ENCODE results near the gene GSTA4. TPM values are rescaled to one million over a fixed set of nuclear protein-coding genes. Genes with fewer than 3 reads are reported as not detected.

GSTA4 gene
- total and polyA plus RNA-seq, 2 of the 13 experiments (the other 11 are each of a cell fraction or from before 2014, with no cell fraction given): 34.1 to 53.6 TPM

DNA sequence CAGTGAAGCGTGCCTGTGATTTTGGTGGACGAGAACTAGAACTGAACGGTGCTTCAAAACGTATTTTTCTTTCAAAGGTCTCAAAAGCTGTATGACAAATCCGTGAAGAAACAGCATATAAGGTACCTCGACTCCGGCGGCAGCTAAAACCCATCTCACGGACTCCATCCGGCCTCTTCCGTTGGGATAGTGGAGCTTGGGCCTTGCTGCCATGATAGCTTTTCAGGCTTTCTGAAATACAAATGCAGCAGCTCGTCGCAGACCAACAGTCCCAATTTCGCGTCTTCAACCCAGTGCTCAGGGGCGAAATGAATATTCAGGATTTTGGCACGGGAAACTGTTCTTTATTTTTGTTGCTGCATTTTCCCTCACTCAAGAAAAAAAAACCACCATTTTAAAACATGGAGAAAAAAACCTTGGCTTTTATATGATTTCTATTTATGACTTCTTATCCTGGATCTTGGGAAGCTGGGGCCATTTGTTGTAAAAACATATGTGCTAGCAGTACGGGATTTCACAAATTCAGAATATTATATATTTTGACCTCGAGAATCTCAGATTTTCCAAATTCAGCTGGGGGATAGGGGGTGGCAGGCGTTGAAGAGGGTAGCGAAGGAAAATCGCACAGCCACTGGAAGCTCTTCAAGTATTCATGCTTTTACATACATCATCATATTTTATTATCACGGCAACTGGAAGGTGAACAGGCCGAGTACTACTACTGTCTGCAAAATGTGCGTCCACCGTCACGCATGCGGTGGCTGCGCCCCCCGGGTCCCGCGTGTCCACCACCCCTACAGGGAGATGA lies 849 bp downstream of the GSTA4 start:
- CTCF ChIA-PET (ENCODE audit: low intra/inter-chr PET ratio, low total read pairs): interaction anchor here (1.9 kb wide), 1 partner anchor 490 kb away, joined by 9 read pairs; no protein-coding TSS in a partner anchor
- no peaks in the 10 kb centered on the region for H3K27me3 ChIP-seq (ENCODE audit: control insufficient read depth in 1 of 2, insufficient read depth in 2 of 2, low read length in 2 of 2)
- peak overlapping the region; percentile 79 for H3K4me2 ChIP-seq (ENCODE audit: low read depth, low read length)
- H4K20me1 ChIP-seq (ENCODE audit: insufficient read depth, low read length): peaks cover 7% of the 10 kb centered on the region; the same call in 1 of the 2 replicates
- H3K79me2 ChIP-seq (ENCODE audit: insufficient read depth, low read length): peaks cover 4% of the 10 kb centered on the region
- H3K9ac ChIP-seq (ENCODE audit: insufficient read depth, low read depth, low read length): peak overlapping the region; percentile 91
- no peaks in the 10 kb centered on the region; a peak in 1 of 5 replicates for H3K36me3 ChIP-seq (replicated peaks in 1 of 2; ENCODE audit: control insufficient read depth in 1 of 2, insufficient read depth in 2 of 2, low read length in 2 of 2)
- FAIRE-seq (no peak), DNase-seq (ENCODE audit: low spot score) (peak; percentile 46), ATAC-seq (no peak)
- no peaks in the 10 kb centered on the region for H3K9me3 ChIP-seq (ENCODE audit: low read length)
- peaks cover 24% of the 10 kb centered on the region for H3K4me1 ChIP-seq (ENCODE audit: insufficient read depth, low read length)
- WGBS (ENCODE audit: low lambda C conversion rate): 3% methylated on average over 32 of the region's 32 CpGs
- in situ Hi-C loops (cut with HindIII; ENCODE audit: extremely low pct_ligation_motif_present, low pct_unique_long_range_greater_than_20kb): no loop called here
- peak overlapping the region; percentile 91 for H3K27ac ChIP-seq (ENCODE audit: extremely low read length, insufficient read depth, low read length)
- H2AFZ ChIP-seq (ENCODE audit: low read length): peak overlapping the region; percentile 93
- POLR2A ChIA-PET: interaction anchor here (1.0 to 2.5 kb wide), 8 partner anchors 60 to 604 kb away, joined by 3 to 16 read pairs (median 4); partner anchors contain the start of gene FBXO9
- no TSS peak for BruUV-seq (replicated peaks)
- H3K4me3 ChIP-seq (replicated peaks in 1 of 3; ENCODE audit: insufficient read depth in 1 of 3, low read depth in 2 of 3, low read length in 3 of 3): peak overlapping the region; percentile 83 to 95 (median 90)
- intact Hi-C loops (cut with micrococcal nuclease; ENCODE audit: unreplicated experiment): loop anchor here (1.0 to 10.0 kb wide), 5 partner anchors 90 to 709 kb away; partner anchors contain the start of genes MCM3 and TMEM14A
- TF ChIP-seq ZNF280B (CRISPR knock-in tag; IDR thresholded peaks at IDR 0.05; ENCODE audit: borderline replicate concordance) (no peak), ZNF563 (CRISPR knock-in tag; IDR thresholded peaks at IDR 0.05) (no peak), ZFP41 (CRISPR knock-in tag; IDR thresholded peaks at IDR 0.05; ENCODE audit: borderline replicate concordance) (no peak), ZNF496 (CRISPR knock-in tag; IDR thresholded peaks at IDR 0.05; ENCODE audit: insufficient replicate concordance) (no peak), ARID3A (IDR thresholded peaks at IDR 0.05; ENCODE audit: low read depth, low read length) (no peak), MIER2 (CRISPR knock-in tag; IDR thresholded peaks at IDR 0.05) (no peak), SMARCE1 (IDR thresholded peaks at IDR 0.05; ENCODE audit: borderline replicate concordance) (no peak), THAP11 (CRISPR knock-in tag; IDR thresholded peaks at IDR 0.05) (no peak; the same call in 1 of the 2 replicates), SIX4 (CRISPR knock-in tag; IDR thresholded peaks at IDR 0.05) (no peak), ZNF225 (CRISPR knock-in tag; IDR thresholded peaks at IDR 0.05) (no peak), RELA (CRISPR knock-in tag; IDR thresholded peaks at IDR 0.05) (no peak), ZFP90 (CRISPR knock-in tag; IDR thresholded peaks at IDR 0.05; ENCODE audit: borderline replicate concordance) (0 out of 2 replicates have a peak, but pooled peaks have one; percentile 1), LCORL (IDR thresholded peaks at IDR 0.05) (no peak), LCORL (CRISPR knock-in tag; IDR thresholded peaks at IDR 0.05) (no peak)
- TF ChIP-seq, protein P1, sequence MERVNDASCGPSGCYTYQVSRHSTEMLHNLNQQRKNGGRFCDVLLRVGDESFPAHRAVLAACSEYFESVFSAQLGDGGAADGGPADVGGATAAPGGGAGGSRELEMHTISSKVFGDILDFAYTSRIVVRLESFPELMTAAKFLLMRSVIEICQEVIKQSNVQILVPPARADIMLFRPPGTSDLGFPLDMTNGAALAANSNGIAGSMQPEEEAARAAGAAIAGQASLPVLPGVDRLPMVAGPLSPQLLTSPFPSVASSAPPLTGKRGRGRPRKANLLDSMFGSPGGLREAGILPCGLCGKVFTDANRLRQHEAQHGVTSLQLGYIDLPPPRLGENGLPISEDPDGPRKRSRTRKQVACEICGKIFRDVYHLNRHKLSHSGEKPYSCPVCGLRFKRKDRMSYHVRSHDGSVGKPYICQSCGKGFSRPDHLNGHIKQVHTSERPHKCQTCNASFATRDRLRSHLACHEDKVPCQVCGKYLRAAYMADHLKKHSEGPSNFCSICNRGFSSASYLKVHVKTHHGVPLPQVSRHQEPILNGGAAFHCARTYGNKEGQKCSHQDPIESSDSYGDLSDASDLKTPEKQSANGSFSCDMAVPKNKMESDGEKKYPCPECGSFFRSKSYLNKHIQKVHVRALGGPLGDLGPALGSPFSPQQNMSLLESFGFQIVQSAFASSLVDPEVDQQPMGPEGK (CRISPR knock-in tag; IDR thresholded peaks at IDR 0.05): peak; percentile 77; the same call in 1 of the 2 replicates
- TF ChIP-seq, protein P2, sequence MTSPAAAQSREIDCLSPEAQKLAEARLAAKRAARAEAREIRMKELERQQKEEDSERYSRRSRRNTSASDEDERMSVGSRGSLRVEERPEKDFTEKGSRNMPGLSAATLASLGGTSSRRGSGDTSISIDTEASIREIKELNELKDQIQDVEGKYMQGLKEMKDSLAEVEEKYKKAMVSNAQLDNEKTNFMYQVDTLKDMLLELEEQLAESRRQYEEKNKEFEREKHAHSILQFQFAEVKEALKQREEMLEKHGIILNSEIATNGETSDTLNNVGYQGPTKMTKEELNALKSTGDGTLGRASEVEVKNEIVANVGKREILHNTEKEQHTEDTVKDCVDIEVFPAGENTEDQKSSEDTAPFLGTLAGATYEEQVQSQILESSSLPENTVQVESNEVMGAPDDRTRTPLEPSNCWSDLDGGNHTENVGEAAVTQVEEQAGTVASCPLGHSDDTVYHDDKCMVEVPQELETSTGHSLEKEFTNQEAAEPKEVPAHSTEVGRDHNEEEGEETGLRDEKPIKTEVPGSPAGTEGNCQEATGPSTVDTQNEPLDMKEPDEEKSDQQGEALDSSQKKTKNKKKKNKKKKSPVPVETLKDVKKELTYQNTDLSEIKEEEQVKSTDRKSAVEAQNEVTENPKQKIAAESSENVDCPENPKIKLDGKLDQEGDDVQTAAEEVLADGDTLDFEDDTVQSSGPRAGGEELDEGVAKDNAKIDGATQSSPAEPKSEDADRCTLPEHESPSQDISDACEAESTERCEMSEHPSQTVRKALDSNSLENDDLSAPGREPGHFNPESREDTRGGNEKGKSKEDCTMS (CRISPR knock-in tag; conservative IDR thresholded peaks at IDR 0.05): no peak
